ENCODE results near the gene CTDSP1. TPM values are rescaled to one million over a fixed set of nuclear protein-coding genes. Genes with fewer than 3 reads are reported as not detected.
A peak's percentile ranks its signal among the peaks of the same experiment; 100 is the strongest.

The CTDSP1 gene
- total RNA-seq (10 to 100 TPM; 78.4 to 90.3 (median 80.7) TPM), polyA plus RNA-seq (100 to 1,000 TPM in 2 of 3 donors, 10 to 100 TPM in 1; 75.1 to 120 (median 105) TPM)

- Histone ChIP-seq H3K4me1 (peaks cover 0 to 58% (median 51%) of the 10 kb centered on the region in 4 donors), H3K27me3 (no peaks in the 10 kb centered on the region)
- WGBS, 2 donors: 1% methylated on average over 77 to 78 of the region's 78 CpGs
Measured at GRCh38 chr2:218399391-218400166, at the start of gene CTDSP1. Gene CTDSP1, plus strand, starts transcription at chr2:218399868. Its CDS starts 223 bp downstream, at chr2:218400091.

GRCh38 chr2:218354045-218354444 lies 45.6 kb upstream of the CTDSP1 start:
- intact Hi-C loops (cut with DNase I): no loop called here
- no peak overlapping the region for H3K27ac ChIP-seq
- no peak for TF ChIP-seq POLR2AphosphoS5 (IDR thresholded peaks at IDR 0.05)
- no peak for TF ChIP-seq CTCF (IDR thresholded peaks at IDR 0.05)
- TF ChIP-seq POLR2A (IDR thresholded peaks at IDR 0.05): no peak
- no peak for TF ChIP-seq EP300 (IDR thresholded peaks at IDR 0.05)
- no peak overlapping the region for H3K4me3 ChIP-seq
- no peaks in the 10 kb centered on the region for H3K36me3 ChIP-seq
- H3K9me3 ChIP-seq: peaks cover 0 to 5% (median 3%) of the 10 kb centered on the region in 4 donors
- no peak for DNase-seq
- peaks cover 0 to 8% (median 1%) of the 10 kb centered on the region in 4 donors for H3K4me1 ChIP-seq
- H3K27me3 ChIP-seq: no peaks in the 10 kb centered on the region
- WGBS, 2 donors: 87 to 89% methylated on average over 14 of the region's 14 CpGs

More at GRCh38 chr2:218399391-218400166, at the start of gene CTDSP1:
- peak within 1 kb of the TSS; percentile 97 to 100 (median 100) for H3K27ac ChIP-seq
- TF ChIP-seq POLR2A (IDR thresholded peaks at IDR 0.05): peak; percentile 36 to 57
- no peak for TF ChIP-seq EP300 (IDR thresholded peaks at IDR 0.05)
- TF ChIP-seq POLR2AphosphoS5 (IDR thresholded peaks at IDR 0.05): peak; percentile 73 to 93 (median 83)
- peak within 1 kb of the TSS; percentile 92 to 100 (median 98) for H3K4me3 ChIP-seq
- H3K9me3 ChIP-seq: no peaks in the 10 kb centered on the region
- peaks cover 7 to 33% (median 28%) of the 10 kb centered on the region in 4 donors for H3K36me3 ChIP-seq
- DNase-seq: peak; percentile 99
- intact Hi-C loops (cut with DNase I): loop anchor here (10.0 kb wide), 1 partner anchor 255 kb away; the partner anchor contains the start of genes BCS1L and ZNF142

- peaks cover 0 to 8% (median 1%) of the 10 kb centered on the region in 4 donors for H3K4me1 ChIP-seq
- intact Hi-C loops (cut with DNase I): no loop called here
- no peak overlapping the region for H3K4me3 ChIP-seq
- H3K27me3 ChIP-seq: no peaks in the 10 kb centered on the region
- H3K9me3 ChIP-seq: peaks cover 0 to 5% (median 3%) of the 10 kb centered on the region in 4 donors
- no peaks in the 10 kb centered on the region for H3K36me3 ChIP-seq
- no peak for DNase-seq
- TF ChIP-seq POLR2AphosphoS5 (IDR thresholded peaks at IDR 0.05) (no peak), POLR2A (IDR thresholded peaks at IDR 0.05) (no peak), EP300 (IDR thresholded peaks at IDR 0.05) (no peak), CTCF (IDR thresholded peaks at IDR 0.05) (no peak)
- no peak overlapping the region for H3K27ac ChIP-seq
- 74 to 79% methylated on average over 20 of the region's 20 CpGs for WGBS, 2 donors
Measured at GRCh38 chr2:218354850-218355443, 44.7 kb upstream of the CTDSP1 start.

GRCh38 chr2:218357236-218358177 lies 42.2 kb upstream of the CTDSP1 start:
- Histone ChIP-seq H3K27ac (no peak overlapping the region), H3K9me3 (no peaks in the 10 kb centered on the region), H3K4me1 (peaks cover 0 to 8% (median 1%) of the 10 kb centered on the region in 4 donors), H3K4me3 (no peak overlapping the region), H3K27me3 (no peaks in the 10 kb centered on the region), H3K36me3 (no peaks in the 10 kb centered on the region)
- WGBS, 2 donors: 75 to 82% methylated on average over 17 of the region's 17 CpGs
- intact Hi-C loops (cut with DNase I): loop anchor here (2.0 kb wide), 1 partner anchor 57 kb away; no protein-coding TSS in a partner anchor
- TF ChIP-seq CTCF (IDR thresholded peaks at IDR 0.05) (no peak), EP300 (IDR thresholded peaks at IDR 0.05) (no peak), POLR2A (IDR thresholded peaks at IDR 0.05) (no peak), POLR2AphosphoS5 (IDR thresholded peaks at IDR 0.05) (no peak)
- no peak for DNase-seq
